PC-9 (cell line): Measurements from ENCODE around the gene DRD2.

Experiments used
- CTCF ChIP-seq: fragments of 200-600 bp; sonication (generic); conservative IDR thresholded peaks from 2 replicates; pipeline ENCODE4 v1.6.1; 2017; ENCODE audit warnings: mixed run types, antibody characterized with exemption, mild to moderate bottlenecking, moderate library complexity
- EZH2 ChIP-seq: fragments of 200-600 bp; sonication (generic); IDR thresholded peaks from 2 replicates; pipeline ENCODE4 v1.8.0; 2017; ENCODE audit warnings: antibody characterized with exemption, low read depth

DNA sequence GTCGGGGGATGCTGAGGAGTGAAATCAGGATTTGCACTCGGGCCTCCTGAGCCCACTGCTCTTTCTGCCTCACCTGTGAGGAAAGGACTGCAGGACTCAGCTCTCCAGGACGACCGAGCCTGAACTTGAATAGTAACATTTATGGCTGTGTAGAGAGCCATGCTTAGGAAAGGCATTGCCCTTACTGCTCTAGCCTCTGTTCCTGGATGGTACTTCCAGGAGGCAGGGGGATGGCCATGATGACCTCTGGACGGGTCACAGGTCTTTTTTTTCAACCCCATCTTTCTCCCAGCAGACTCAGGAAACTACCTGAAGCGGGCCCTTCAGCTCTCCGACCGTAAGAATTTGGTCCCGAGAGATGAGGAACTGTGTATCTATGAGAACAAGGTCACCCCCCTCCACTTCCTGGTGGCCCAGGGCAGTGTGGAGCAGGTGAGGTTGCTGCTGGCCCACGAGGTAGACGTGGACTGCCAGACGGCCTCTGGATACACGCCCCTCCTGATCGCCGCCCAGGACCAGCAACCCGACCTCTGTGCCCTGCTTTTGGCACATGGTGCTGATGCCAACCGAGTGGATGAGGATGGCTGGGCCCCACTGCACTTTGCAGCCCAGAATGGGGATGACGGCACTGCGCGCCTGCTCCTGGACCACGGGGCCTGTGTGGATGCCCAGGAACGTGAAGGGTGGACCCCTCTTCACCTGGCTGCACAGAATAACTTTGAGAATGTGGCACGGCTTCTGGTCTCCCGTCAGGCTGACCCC is 76.3 kb downstream of the DRD2 start:
- no peak for TF ChIP-seq CTCF
- TF ChIP-seq EZH2, result no peak
